Activated CD8-positive, alpha-beta memory T cell treated with anti-CD3 and anti-CD28 coated beads, Interleukin-2, amount 50 U/mL, for 1 hour (primary cell): ENCODE measurements around the gene SMPD3.
A peak's percentile ranks its signal among the peaks of the same experiment; 100 is the strongest.

ENCODE experiments used
- DNase-seq: peaks from one replicate; pipeline ENCODE4 v3.0.0-alpha.2; 2020; ENCODE audit errors: extremely low read depth

Gene SMPD3

GRCh38 chr16:68404736-68405345 is 43.5 kb downstream of the SMPD3 start:
- DNase-seq, result no peak

GRCh38 chr16:68403704-68404103 is 44.6 kb downstream of the SMPD3 start:
- no peak for DNase-seq

DNA sequence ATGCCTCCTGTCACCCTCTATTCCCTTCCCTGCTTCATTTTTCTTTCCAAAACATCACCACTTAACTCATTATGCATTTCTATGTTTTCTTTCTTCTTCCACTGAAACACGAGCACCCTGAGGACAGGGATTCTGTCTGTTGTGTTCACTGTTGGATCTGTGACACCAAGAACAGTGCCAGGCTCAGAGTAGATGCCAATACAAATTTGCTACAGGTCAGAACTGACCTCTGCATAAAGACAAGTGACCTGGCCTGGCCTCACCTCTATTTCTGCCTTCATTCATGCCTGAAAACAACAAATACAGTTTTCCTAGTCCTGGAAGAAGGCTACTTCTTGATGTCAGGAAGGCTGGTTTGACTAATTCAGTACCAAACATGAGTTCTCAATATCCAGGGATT is 45.1 kb downstream of the SMPD3 start:
- no peak for DNase-seq

DNA sequence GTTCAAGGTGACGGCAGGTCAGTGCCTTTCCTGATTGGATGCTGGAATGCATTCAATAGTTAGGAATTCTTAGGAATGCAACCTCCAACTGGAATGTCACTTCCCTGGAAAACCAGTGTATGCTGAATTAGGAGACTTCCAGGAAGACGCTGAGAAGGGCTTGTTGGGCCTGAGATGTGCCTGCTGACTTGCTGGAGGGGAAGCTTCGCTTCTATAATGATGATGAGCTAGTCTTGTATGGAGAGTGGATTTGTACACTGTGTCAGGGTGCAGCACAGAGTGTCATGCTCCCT is 45.6 kb downstream of the SMPD3 start:
- no peak for DNase-seq

GRCh38 chr16:68401871-68402747 is 46.2 kb downstream of the SMPD3 start:
- no peak for DNase-seq

- DNase-seq, result no peak
Observed at GRCh38 chr16:68400924-68401460, 47.3 kb downstream of the SMPD3 start.

GRCh38 chr16:68400083-68400923 is 48.0 kb downstream of the SMPD3 start:
- DNase-seq, result no peak

- no peak for DNase-seq
Observed at GRCh38 chr16:68399456-68399855, 48.9 kb downstream of the SMPD3 start.

- no peak for DNase-seq
Observed at GRCh38 chr16:68397710-68398201, 50.6 kb downstream of the SMPD3 start.

DNA sequence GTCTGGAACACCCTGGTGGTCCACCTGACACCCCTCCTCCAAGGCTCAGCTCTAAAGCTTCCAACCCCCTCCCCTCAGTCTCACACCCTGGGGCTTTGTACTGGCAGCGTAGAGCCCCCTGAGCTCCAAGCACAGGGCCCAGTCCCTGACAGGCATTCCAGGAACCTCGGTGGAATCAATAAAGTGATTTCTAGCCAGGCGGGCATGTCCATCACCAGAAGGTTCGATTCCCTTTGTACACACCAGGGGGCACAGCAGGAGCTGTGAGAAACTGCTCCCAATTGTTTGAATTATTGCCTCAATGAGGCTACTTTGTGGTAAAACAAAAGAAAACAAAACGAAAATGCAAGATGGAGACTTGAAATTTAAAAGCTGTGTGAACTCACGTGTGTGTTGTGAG is 51.8 kb downstream of the SMPD3 start:
- peak; percentile 18 for DNase-seq

GRCh38 chr16:68395815-68396214 is 52.5 kb downstream of the SMPD3 start:
- DNase-seq, result no peak

- no peak for DNase-seq
Observed at GRCh38 chr16:68395167-68395786, 53.0 kb downstream of the SMPD3 start.

- no peak for DNase-seq
Observed at GRCh38 chr16:68393333-68393732, 55.0 kb downstream of the SMPD3 start.

DNA sequence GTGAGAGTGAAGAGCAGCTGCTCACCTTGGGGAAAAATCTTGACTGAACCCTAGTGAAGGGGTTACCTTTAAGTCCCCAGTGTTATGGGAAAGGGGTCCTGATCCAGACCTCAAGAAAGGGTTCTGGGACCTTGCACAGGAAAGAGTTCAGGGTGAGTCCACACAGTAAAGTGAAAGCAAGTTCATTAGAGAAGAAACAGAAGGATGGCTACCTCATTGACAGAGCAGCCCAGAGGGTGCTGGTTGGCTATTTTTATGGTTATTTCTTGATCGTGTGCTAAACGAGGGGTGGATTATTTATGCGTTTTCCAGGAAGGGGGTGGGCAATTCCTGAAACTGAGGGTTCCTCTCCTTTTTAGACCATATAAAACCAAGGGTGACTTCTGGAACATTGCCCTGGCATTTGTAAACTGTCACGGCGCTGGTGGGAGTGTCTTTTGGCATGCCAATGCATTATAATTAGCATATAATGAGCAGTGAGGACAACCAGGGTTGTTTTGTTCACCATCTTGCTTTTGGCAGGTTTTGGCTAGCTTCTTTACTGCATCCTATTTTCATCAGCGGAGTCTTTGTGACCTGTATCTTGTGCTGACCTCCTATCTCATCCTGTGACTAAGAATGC is 58.4 kb downstream of the SMPD3 start:
- DNase-seq, result no peak

DNA sequence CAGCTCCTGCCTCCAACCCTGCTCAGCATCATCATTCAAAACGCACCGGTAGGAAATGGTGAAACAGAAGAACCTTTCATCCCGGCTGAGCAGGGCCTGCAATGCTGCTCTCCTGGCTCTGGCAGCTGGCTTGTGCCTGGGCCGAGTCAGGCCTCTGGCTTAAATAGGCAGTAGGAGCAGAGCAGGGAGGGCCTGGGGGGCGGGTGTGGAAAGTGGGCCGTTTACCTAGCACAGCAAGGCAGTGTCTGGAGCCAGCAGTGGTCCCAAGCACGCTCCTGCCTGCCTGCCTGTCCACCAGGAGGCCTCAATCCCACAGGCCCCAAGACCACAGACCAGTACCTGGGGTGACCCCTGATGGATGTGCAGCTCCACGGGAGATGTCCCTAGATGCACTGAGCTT is 59.3 kb downstream of the SMPD3 start:
- no peak for DNase-seq

DNA sequence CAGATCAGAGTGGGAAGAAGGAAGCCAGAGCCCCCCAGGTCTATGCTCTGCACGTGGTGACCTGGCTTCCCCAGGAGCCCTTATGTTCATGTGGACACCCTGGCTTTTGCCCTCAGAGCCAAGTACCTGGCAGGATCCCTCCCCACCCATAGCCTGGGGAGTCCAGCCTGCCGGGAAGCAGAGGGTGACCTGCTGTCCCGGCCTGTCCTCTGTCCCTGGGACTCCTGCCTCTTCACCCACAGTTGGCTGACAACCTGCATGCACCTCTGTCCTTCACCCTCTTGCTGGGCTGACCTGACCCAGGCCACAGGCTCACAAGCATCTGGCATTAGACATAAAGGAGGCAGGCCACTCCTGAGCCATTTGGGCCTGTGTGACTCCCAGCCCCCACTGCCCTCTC is 60.2 kb downstream of the SMPD3 start:
- DNase-seq, result no peak

DNA sequence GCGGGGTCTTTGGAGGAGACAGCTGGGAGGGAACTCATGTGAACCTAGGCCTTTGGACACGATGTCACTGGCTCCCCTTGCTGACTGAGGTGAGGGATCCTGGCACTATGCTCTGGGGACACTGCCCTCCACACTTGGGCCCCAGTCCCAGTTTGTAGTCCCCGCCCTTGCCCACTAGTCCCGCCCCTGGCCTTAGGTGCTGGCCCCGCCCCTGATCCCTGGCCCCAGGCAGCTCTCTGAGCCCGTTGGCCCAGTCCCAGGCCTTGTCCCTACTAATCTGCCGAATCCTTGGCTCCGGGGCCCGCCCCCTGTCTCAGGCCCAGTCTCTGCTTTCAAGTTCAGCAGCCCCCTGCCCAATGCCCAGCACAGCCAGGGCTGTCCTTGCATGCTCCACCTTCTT is 61.0 kb downstream of the SMPD3 start:
- DNase-seq, result no peak

GRCh38 chr16:68386628-68387027 is 61.7 kb downstream of the SMPD3 start:
- DNase-seq, result no peak

DNA sequence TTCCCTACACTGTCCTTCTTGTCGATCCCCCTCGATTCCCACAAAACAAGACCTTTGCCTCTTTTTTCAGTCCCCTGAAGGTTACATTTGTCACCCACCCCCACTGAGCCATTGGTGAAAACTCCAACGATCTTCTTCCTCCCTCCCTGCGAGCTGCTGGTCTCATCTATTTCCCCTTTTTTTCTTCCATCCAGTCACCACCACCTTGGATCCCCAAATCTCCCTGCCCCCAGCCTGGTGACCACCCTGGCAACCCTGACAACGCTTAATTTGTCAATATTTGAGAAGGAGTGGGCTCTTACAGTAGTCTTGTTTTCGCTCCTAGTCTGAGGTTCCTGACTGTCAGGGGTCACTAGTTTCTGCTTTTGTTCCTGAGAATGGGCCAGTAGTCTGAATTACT is 62.9 kb downstream of the SMPD3 start:
- no peak for DNase-seq

DNA sequence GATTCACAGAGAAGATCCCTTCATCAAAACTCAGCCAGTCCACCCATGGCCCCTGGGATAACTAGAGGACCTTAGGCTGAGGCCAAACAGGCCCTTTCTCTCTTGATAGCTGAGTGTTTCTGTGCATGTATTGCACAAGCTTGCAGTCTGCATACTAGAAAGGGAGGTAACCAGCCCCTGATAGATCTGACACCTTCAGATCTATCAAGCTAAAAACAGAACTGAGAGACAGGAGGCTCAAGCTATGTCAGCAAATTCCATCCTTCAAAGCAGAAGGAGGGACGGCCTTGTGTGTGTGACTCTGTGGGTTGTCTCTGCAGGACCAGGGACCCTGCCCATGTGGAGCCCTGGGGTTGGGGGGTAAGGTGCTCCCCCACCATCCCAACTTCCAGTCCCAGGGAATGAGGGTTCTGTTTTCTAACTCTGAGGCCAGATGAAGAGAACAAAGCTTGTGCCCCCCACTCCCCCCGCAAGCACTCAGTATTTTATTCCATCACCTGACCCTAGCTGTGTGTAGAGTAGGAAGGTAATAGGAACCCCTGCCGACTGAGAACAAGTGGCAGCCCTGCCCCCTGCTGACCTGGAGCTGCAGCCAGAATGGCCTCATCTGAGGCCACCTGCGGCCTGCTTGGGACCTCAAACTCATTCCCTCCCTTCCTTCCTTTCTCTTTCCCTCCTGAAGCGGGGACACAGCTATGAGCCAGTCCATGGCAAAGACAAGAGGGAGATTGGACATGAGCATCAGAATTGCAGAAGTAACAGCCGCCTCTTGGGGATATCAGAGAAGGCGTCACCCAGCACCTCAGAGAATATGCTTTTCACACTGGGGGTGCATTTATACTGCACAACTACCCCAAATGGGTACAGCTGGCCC is 63.8 kb downstream of the SMPD3 start:
- DNase-seq, result no peak
